H1 (cell line): ENCODE measurements around the gene ELP1. TPM values are rescaled to one million over a fixed set of nuclear protein-coding genes. Genes with fewer than 3 reads are reported as not detected.

ENCODE experiments used
- CTCF ChIA-PET: fragments of 300-600 bp; sonication (Branson Sonifier 250); formaldehyde crosslinking; loops from one replicate; lab custom pipeline; 2021; ENCODE audit not compliant: partially characterized antibody; lab: Charles Lee
- POLR2A ChIA-PET: fragments of 300-600 bp; sonication (Branson Sonifier 250); formaldehyde crosslinking; loops from one replicate; lab custom pipeline; 2021; ENCODE audit warnings: inconsistent platforms; ENCODE audit not compliant: partially characterized antibody; lab: Charles Lee
- DNase-seq, 2 experiments: peaks; one replicate each; pipeline versions ENCODE4 v3.0.0 to v3.0.0-alpha.2; 2010 to 2022; ENCODE audit warnings: low spot score in 2 of 2, low read depth in 1 of 2, mixed read lengths in 1 of 2
- FAIRE-seq: peaks from 2 replicates; lab custom pipeline; 2011; peaks lifted over from hg19 to GRCh38; lab: Jason Lieb, UNC
- H2AFZ ChIP-seq: 2 replicates; pipeline ENCODE4 v1.8.1; 2012; ENCODE audit warnings: low read length, inconsistent platforms
- H2AK5ac ChIP-seq: 2 replicates; pipeline ENCODE4 v1.6.1; 2013; ENCODE audit warnings: low read depth, low read length
- H2BK120ac ChIP-seq: replicated peaks from 2 replicates; pipeline ENCODE3; 2013; ENCODE audit warnings: low read depth, low read length, inconsistent platforms
- H2BK12ac ChIP-seq: 2 replicates; pipeline ENCODE4 v1.6.1; 2013; ENCODE audit warnings: low read depth, low read length
- H2BK15ac ChIP-seq: 2 replicates; pipeline ENCODE4 v1.6.1; 2013; ENCODE audit warnings: low read length
- H2BK20ac ChIP-seq: 2 replicates; pipeline ENCODE4 v1.6.1; 2013; ENCODE audit warnings: low read length
- H2BK5ac ChIP-seq: 2 replicates; pipeline ENCODE4 v1.6.1; 2013; ENCODE audit warnings: low read depth, low read length
- H3K14ac ChIP-seq: 2 replicates; pipeline ENCODE4 v1.6.1; 2013; ENCODE audit warnings: inconsistent platforms; ENCODE audit not compliant: insufficient read length
- H3K18ac ChIP-seq: 2 replicates; pipeline ENCODE4 v1.6.1; 2013; ENCODE audit warnings: low read length; ENCODE audit errors: extremely low read depth
- H3K23ac ChIP-seq: 2 replicates; pipeline ENCODE4 v1.6.1; 2013; ENCODE audit warnings: inconsistent platforms; ENCODE audit not compliant: insufficient read length
- H3K23me2 ChIP-seq: 2 replicates; pipeline ENCODE4 v1.6.1; 2013; ENCODE audit warnings: low read depth, low read length
- H3K27ac ChIP-seq: 2 replicates; pipeline ENCODE4 v1.6.1; 2011; ENCODE audit warnings: low read depth, low read length, inconsistent platforms
- H3K27me3 ChIP-seq, 4 experiments: replicated peaks in 1 of 4; 1 replicate in 1 of 4; 2 replicates in 3 of 4; pipeline versions ENCODE4 v1.6.1 to v1.8.1; 2011 to 2013; ENCODE audit warnings: low read length in 3 of 4, mild to moderate bottlenecking in 3 of 4, inconsistent platforms in 2 of 4, mixed read lengths in 2 of 4, moderate library complexity in 1 of 4; ENCODE audit not compliant: control insufficient read depth in 3 of 4, insufficient read depth in 3 of 4; ENCODE audit errors: extremely low read depth in 1 of 4
- H3K36me3 ChIP-seq, 4 experiments: 2 replicates each; pipeline versions ENCODE4 v1.6.1 to v1.8.1; 2011 to 2013; ENCODE audit warnings: mild to moderate bottlenecking in 4 of 4, low read length in 3 of 4, moderate library complexity in 2 of 4, control low read depth in 1 of 4, inconsistent platforms in 1 of 4; ENCODE audit not compliant: insufficient read depth in 4 of 4, control insufficient read depth in 2 of 4
- H3K4ac ChIP-seq: replicated peaks from 2 replicates; pipeline ENCODE3; 2013; ENCODE audit warnings: low read length, low read depth, mixed read lengths, inconsistent platforms; ENCODE audit not compliant: insufficient read length
- H3K4me1 ChIP-seq, 4 experiments: replicated peaks in 1 of 4; 1 replicate in 1 of 4; 2 replicates in 3 of 4; pipeline versions ENCODE4 v1.6.1 to v1.8.1; 2011 to 2013; ENCODE audit warnings: low read length in 3 of 4, inconsistent platforms in 2 of 4, mixed read lengths in 1 of 4; ENCODE audit not compliant: insufficient read depth in 4 of 4, control insufficient read depth in 3 of 4
- H3K4me2 ChIP-seq, 2 experiments: 2 replicates each; pipeline versions ENCODE4 v1.6.1 to v1.8.1; 2011 to 2013; ENCODE audit warnings: low read depth in 2 of 2, low read length in 2 of 2, control low read depth in 1 of 2, inconsistent platforms in 1 of 2, mild to moderate bottlenecking in 1 of 2; ENCODE audit not compliant: insufficient read depth in 1 of 2
- H3K4me3 ChIP-seq, 4 experiments: fragments of 200-600, 300-600 bp in 1 of 4; sonication (generic), shearing (Covaris generic), sonication (Bioruptor Twin) in 1 of 4; 2 replicates each; pipeline versions ENCODE4 v1.5.1 to v1.8.1; 2011 to 2016; ENCODE audit warnings: low read length in 4 of 4, low read depth in 3 of 4, control low read depth in 2 of 4, inconsistent platforms in 2 of 4, mild to moderate bottlenecking in 2 of 4, mixed read lengths in 1 of 4, moderate library complexity in 1 of 4; ENCODE audit not compliant: insufficient read depth in 2 of 4; ENCODE audit errors: extremely low read depth in 1 of 4
- H3K56ac ChIP-seq: replicated peaks from 2 replicates; pipeline ENCODE3; 2013; ENCODE audit warnings: low read depth, mild to moderate bottlenecking, mixed read lengths, low read length, inconsistent platforms; ENCODE audit not compliant: insufficient read length
- H3K79me1 ChIP-seq: 2 replicates; pipeline ENCODE4 v1.6.1; 2013; ENCODE audit warnings: low read depth, low read length, control low read depth
- H3K79me2 ChIP-seq, 2 experiments: 2 replicates each; pipeline versions ENCODE4 v1.6.1 to v1.8.1; 2012 to 2013; ENCODE audit warnings: low read length in 2 of 2, mild to moderate bottlenecking in 2 of 2, inconsistent platforms in 1 of 2; ENCODE audit not compliant: insufficient read depth in 2 of 2, control insufficient read depth in 1 of 2
- H3K9ac ChIP-seq, 4 experiments: replicated peaks in 1 of 4; 1 replicate in 1 of 4; 2 replicates in 3 of 4; pipeline versions ENCODE4 v1.6.1 to v1.8.1; 2011 to 2013; ENCODE audit warnings: low read depth in 3 of 4, low read length in 3 of 4, control low read depth in 2 of 4, mild to moderate bottlenecking in 2 of 4, moderate library complexity in 2 of 4, inconsistent platforms in 1 of 4; ENCODE audit errors: extremely low read depth in 1 of 4
- H3K9me3 ChIP-seq, 2 experiments: 2 replicates each; pipeline versions ENCODE4 v1.6.1 to v1.8.1; 2012 to 2013; ENCODE audit warnings: mild to moderate bottlenecking in 2 of 2, moderate library complexity in 2 of 2, control low read depth in 1 of 2, inconsistent platforms in 1 of 2, low read depth in 1 of 2, low read length in 1 of 2, mixed read lengths in 1 of 2; ENCODE audit not compliant: insufficient read depth in 2 of 2
- H4K20me1 ChIP-seq, 2 experiments: replicated peaks in 1 of 2; 2 replicates each; pipeline versions ENCODE3 to v1.8.1; 2011 to 2013; ENCODE audit warnings: inconsistent platforms in 2 of 2, low read length in 2 of 2, mild to moderate bottlenecking in 1 of 2; ENCODE audit not compliant: insufficient read depth in 2 of 2, control insufficient read depth in 1 of 2
- H4K5ac ChIP-seq: 2 replicates; pipeline ENCODE4 v1.6.1; 2013; ENCODE audit warnings: low read length, low read depth, mixed read lengths, inconsistent platforms; ENCODE audit not compliant: insufficient read length
- H4K8ac ChIP-seq: 2 replicates; pipeline ENCODE4 v1.8.0; 2013; ENCODE audit warnings: mild to moderate bottlenecking, moderate library complexity, low read length, inconsistent platforms; ENCODE audit not compliant: insufficient read depth; ENCODE audit errors: extremely low read depth
- H4K91ac ChIP-seq: replicated peaks from 2 replicates; pipeline ENCODE3; 2013; ENCODE audit warnings: low read length, mixed read lengths, inconsistent platforms; ENCODE audit not compliant: insufficient read length
- ASH2L ChIP-seq: fragments of 200-600, 300-600 bp; sonication (generic); IDR thresholded peaks from one replicate; pipeline ENCODE4 v1.7.1; 2017; ENCODE audit warnings: low read length
- ATF2 ChIP-seq: IDR thresholded peaks from 2 replicates; pipeline ENCODE4 v1.6.1; 2012; ENCODE audit warnings: low read length, inconsistent platforms
- BRCA1 ChIP-seq: IDR thresholded peaks from 2 replicates; pipeline ENCODE4 v1.6.1; 2012; ENCODE audit warnings: low read depth, low read length, improper control_type of control experiment
- GABPA ChIP-seq: IDR thresholded peaks from 2 replicates; pipeline ENCODE4 v1.6.1; 2011; ENCODE audit warnings: mild to moderate bottlenecking, low read length, moderate library complexity, borderline replicate concordance; ENCODE audit not compliant: insufficient read depth
- POLR2A ChIP-seq, 2 experiments: IDR thresholded peaks; 1 replicate in 1 of 2; 2 replicates in 1 of 2; pipeline ENCODE4 v1.6.1; 2011; ENCODE audit warnings: low read depth in 2 of 2, low read length in 2 of 2, mild to moderate bottlenecking in 2 of 2; ENCODE audit errors: control extremely low read depth in 1 of 2
- RNF2 ChIP-seq: fragments of 200-900, 300-1000 bp; sonication (generic); IDR thresholded peaks from 2 replicates; pipeline ENCODE4 v1.7.1; 2016; ENCODE audit warnings: borderline replicate concordance, low read depth, mild to moderate bottlenecking, antibody characterized with exemption, low read length; ENCODE audit not compliant: poor library complexity, severe bottlenecking; ENCODE audit errors: missing control alignments
- TAF1 ChIP-seq: IDR thresholded peaks from 2 replicates; pipeline ENCODE4 v1.6.1; 2011; ENCODE audit warnings: mild to moderate bottlenecking, low read depth, low read length
- WGBS, 2 experiments: shearing (Covaris generic) in 1 of 2; methylation state at CpG; one replicate each; pipeline versions ENCODE4 v1.1.6 to v1.1.7; 2013 to 2015; ENCODE audit warnings: low lambda C conversion rate in 2 of 2, mixed read lengths in 2 of 2, inconsistent platforms in 1 of 2, low coverage in 1 of 2, missing lambda C conversion rate in 1 of 2; ENCODE audit not compliant: insufficient replicate concordance in 2 of 2, insufficient coverage in 1 of 2, insufficient read length in 1 of 2; ENCODE audit errors: extremely low coverage in 1 of 2, missing lambda C conversion rate in 1 of 2; 5-methylcytosine and 5-hydroxymethylcytosine counted together
- polyA plus RNA-seq, 7 experiments: library from polyadenylated mRNA; depleted of rRNA in 3 of 7; stranded (reverse) in 5 of 7; unstranded in 2 of 7; fragments of >200 nt in 5 of 7; fragments of 200-250 nt in 2 of 7; gene quantifications; 1 replicate in 5 of 7; 2 replicates in 1 of 7; 4 replicates in 1 of 7; pipeline versions ENCODE4 v1.2.1 to v1.2.3, GENCODE V29; 2011 to 2013; ENCODE audit warnings: missing spikeins in 2 of 7, mixed read lengths in 2 of 7
- total RNA-seq: library from RNA; stranded (reverse); fragmentation: NEBNext Ultra II Directional; extraction: Animal tissue kit (Norgen Biotek cat#: 25700); gene quantifications from 2 replicates; pipeline ENCODE4 v1.2.1, GENCODE V29; 2021

Gene ELP1
- total and polyA plus RNA-seq, 2 of the 8 experiments (the other 6 are each of a cell fraction or from before 2014, with no cell fraction given): 13.9 to 31.3 TPM

GRCh38 chr9:108894225-108894997, 39.5 kb downstream of the ELP1 start:
- no peak overlapping the region for H4K8ac ChIP-seq
- no peak overlapping the region for H3K4me3 ChIP-seq
- peaks cover 0 to 4% of the 10 kb centered on the region in 2 experiments for H4K20me1 ChIP-seq
- H3K79me1 ChIP-seq: no peaks in the 10 kb centered on the region
- peaks cover 17 to 57% (median 54%) of the 10 kb centered on the region in 4 experiments for H3K36me3 ChIP-seq
- CTCF ChIA-PET: no interaction called here
- no peak overlapping the region for H4K5ac ChIP-seq
- H3K56ac ChIP-seq: no peak overlapping the region
- 94% methylated on average over 4 of the region's 4 CpGs; no CpG with 5 or more reads in 1 of the 2 experiments for WGBS, 2 experiments
- DNase-seq (no peak), FAIRE-seq (no peak)
- no peaks in the 10 kb centered on the region for H3K4me1 ChIP-seq
- no peak overlapping the region for H3K18ac ChIP-seq
- H3K14ac ChIP-seq: no peak overlapping the region
- no peak overlapping the region for H2BK20ac ChIP-seq
- no peak overlapping the region for H3K23ac ChIP-seq
- POLR2A ChIA-PET: no interaction called here
- no peak overlapping the region for H3K4ac ChIP-seq
- H3K9me3 ChIP-seq: no peaks in the 10 kb centered on the region
- no peaks in the 10 kb centered on the region for H3K27me3 ChIP-seq
- H2AFZ ChIP-seq: no peak overlapping the region
- H2AK5ac ChIP-seq: no peak overlapping the region
- no peak overlapping the region for H2BK12ac ChIP-seq
- H3K27ac ChIP-seq: no peak overlapping the region
- no peak overlapping the region for H3K9ac ChIP-seq
- H2BK120ac ChIP-seq: no peak overlapping the region
- no peaks in the 10 kb centered on the region for H3K79me2 ChIP-seq
- H3K23me2 ChIP-seq: no peaks in the 10 kb centered on the region
- TF ChIP-seq RNF2 (no peak), BRCA1 (no peak), ASH2L (no peak), TAF1 (no peak), POLR2A (IDR thresholded peaks at IDR 0.05; ENCODE audit: control extremely low read depth in 1 of 2, low read depth in 2 of 2, low read length in 2 of 2) (no peak), GABPA (no peak), ATF2 (no peak)
- no peak overlapping the region for H3K4me2 ChIP-seq
- no peak overlapping the region for H2BK15ac ChIP-seq
- H4K91ac ChIP-seq: no peak overlapping the region
- no peak overlapping the region for H2BK5ac ChIP-seq
